Placental pericyte (primary cell): ENCODE results near the gene TSPAN5. TPM values are rescaled to one million over a fixed set of nuclear protein-coding genes. Genes with fewer than 3 reads are reported as not detected.

ENCODE experiments used
- total RNA-seq: library from RNA; depleted of rRNA; stranded (reverse); fragments of >200 nt; gene quantifications from 2 replicates; pipeline ENCODE4 v1.2.3, GENCODE V29; 2012

TSPAN5 gene
- 13.3 and 54.5 TPM in 2 replicates for total RNA-seq

DNA sequence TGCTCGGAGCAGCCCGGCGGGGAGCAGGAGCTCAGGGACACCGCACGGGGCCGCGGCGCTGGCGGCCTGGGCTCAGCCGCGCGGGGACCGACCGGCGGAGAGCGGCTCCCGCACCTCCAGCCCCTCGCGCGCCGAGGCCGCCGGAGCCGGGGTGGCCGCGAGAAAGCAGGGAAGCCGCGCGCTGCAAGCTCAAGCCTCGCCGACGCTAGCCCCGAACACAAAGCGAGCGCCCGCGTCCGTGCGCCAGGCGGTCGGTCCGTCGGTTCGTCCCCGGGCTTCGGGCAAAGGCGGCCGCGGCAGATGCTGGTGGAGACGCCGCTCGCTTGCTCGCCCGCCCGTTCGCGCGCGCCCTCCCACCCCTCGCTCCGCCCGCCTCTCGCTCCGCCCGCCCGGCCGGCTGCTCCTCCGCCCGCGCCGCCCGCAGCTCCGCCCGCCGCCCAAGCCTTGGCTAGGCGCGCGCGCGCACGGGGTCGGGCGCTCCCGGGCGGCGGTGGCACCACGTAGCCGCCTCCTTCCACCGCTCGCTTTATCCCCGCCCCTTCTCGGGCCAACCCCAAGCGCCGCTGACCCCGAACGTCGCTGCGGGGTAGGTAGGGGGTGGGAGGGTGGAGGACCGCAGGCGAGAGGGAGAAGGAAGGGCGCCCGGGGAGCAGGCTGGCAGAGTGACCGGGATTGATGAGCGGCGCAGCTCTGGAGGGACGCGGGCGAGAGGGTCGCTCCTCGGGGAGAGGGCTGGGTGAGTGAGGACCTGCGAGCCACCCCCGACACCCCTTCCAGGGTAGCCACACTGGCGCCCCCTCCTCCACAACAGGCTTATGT, at the start of gene TSPAN5:
Gene TSPAN5 (minus strand): TSS at position 325 of the 819 bp plus-strand sequence.

